HepG2 (cell line): ENCODE results near the gene CPNE1.

Source experiments
- ATF2 ChIP-seq: sonication (generic); formaldehyde crosslinking; IDR thresholded peaks from 2 replicates; pipeline ENCODE4 v1.4.0; 2020; ENCODE audit warnings: missing genetic modification reagents
- CTCF ChIP-seq: sonication (generic); formaldehyde crosslinking; IDR thresholded peaks from 2 replicates; pipeline ENCODE4 v1.5.0; 2020; ENCODE audit warnings: mild to moderate bottlenecking, missing genetic modification reagents, moderate library complexity
- JUNB ChIP-seq: sonication (generic); formaldehyde crosslinking; IDR thresholded peaks from 2 replicates; pipeline ENCODE4 v1.8.0; 2022; ENCODE audit warnings: missing genetic modification reagents, mild to moderate bottlenecking, borderline replicate concordance
- POLR2AphosphoS5 ChIP-seq: IDR thresholded peaks from 2 replicates; pipeline ENCODE4 v1.6.1; 2012; ENCODE audit warnings: low read depth, low read length
- ZMAT3 ChIP-seq: sonication (generic); formaldehyde crosslinking; conservative IDR thresholded peaks from 2 replicates; pipeline ENCODE4 v1.7.0; 2021; ENCODE audit warnings: missing genetic modification reagents
- TF ChIP-seq, protein P1 (sequence below): IDR thresholded peaks from 2 replicates; pipeline ENCODE4 v1.6.1; 2016; ENCODE audit warnings: control low read depth
- TF ChIP-seq, protein P2 (sequence below), 2 experiments: IDR thresholded peaks; 2 replicates each; pipeline ENCODE4 v1.6.1; 2011 to 2012; ENCODE audit warnings: low read length in 2 of 2, borderline replicate concordance in 1 of 2, low read depth in 1 of 2, mild to moderate bottlenecking in 1 of 2, moderate library complexity in 1 of 2
- TF ChIP-seq, protein P3 (sequence below): IDR thresholded peaks from 2 replicates; pipeline ENCODE4 v1.6.1; 2016; ENCODE audit warnings: low read depth

DNA sequence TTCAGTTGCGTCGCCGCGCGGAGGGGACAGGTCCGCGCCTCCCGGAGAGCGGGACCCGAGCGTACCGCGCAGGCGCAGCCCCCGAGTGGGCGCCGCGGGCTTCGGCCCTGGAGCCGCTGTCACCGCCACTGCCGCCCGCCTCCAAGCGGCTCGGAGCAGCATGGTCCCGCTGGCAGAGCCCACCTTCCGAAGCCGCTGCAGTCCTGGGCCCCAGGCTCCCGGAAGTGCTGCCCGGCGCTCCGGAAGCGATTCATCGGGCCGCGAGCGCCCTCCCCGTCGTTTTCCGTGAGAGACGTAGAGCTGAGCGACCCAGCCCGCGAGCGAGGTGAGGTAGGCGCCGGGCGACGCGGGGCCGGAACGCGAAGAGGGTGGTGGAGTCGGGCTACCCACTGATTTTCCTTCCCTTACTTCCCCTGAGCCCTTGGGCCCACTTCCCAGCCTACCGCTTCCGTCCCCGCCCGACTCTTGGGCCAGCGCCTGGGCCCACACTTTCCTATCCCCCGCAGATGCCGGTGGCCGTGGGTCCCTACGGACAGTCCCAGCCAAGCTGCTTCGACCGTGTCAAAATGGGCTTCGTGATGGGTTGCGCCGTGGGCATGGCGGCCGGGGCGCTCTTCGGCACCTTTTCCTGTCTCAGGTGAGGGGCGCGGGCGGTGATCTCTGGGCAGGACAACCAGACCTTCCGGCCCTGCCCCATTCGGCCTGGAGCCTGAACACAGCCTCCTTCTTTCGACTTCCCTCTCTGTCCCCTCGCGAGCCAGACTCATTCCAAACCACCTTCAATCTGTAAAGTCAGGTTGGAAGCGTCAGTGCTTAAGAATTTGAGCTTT is 34.6 kb upstream of the CPNE1 start, which contains the start of the genes NFS1 and ROMO1:
- TF ChIP-seq, protein P1, sequence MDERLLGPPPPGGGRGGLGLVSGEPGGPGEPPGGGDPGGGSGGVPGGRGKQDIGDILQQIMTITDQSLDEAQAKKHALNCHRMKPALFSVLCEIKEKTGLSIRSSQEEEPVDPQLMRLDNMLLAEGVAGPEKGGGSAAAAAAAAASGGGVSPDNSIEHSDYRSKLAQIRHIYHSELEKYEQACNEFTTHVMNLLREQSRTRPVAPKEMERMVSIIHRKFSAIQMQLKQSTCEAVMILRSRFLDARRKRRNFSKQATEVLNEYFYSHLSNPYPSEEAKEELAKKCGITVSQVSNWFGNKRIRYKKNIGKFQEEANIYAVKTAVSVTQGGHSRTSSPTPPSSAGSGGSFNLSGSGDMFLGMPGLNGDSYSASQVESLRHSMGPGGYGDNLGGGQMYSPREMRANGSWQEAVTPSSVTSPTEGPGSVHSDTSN (CRISPR knock-in tag) = 0 out of 2 replicates have a peak, but pooled peaks have one; percentile 8
- TF ChIP-seq, protein P2, sequence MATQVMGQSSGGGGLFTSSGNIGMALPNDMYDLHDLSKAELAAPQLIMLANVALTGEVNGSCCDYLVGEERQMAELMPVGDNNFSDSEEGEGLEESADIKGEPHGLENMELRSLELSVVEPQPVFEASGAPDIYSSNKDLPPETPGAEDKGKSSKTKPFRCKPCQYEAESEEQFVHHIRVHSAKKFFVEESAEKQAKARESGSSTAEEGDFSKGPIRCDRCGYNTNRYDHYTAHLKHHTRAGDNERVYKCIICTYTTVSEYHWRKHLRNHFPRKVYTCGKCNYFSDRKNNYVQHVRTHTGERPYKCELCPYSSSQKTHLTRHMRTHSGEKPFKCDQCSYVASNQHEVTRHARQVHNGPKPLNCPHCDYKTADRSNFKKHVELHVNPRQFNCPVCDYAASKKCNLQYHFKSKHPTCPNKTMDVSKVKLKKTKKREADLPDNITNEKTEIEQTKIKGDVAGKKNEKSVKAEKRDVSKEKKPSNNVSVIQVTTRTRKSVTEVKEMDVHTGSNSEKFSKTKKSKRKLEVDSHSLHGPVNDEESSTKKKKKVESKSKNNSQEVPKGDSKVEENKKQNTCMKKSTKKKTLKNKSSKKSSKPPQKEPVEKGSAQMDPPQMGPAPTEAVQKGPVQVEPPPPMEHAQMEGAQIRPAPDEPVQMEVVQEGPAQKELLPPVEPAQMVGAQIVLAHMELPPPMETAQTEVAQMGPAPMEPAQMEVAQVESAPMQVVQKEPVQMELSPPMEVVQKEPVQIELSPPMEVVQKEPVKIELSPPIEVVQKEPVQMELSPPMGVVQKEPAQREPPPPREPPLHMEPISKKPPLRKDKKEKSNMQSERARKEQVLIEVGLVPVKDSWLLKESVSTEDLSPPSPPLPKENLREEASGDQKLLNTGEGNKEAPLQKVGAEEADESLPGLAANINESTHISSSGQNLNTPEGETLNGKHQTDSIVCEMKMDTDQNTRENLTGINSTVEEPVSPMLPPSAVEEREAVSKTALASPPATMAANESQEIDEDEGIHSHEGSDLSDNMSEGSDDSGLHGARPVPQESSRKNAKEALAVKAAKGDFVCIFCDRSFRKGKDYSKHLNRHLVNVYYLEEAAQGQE (IDR thresholded peaks at IDR 0.05; ENCODE audit: borderline replicate concordance in 1 of 2, low read depth in 1 of 2, low read length in 2 of 2) = peak in 1 of 2 experiments; percentile 70; a peak in 1 of 4 replicates
- TF ChIP-seq POLR2AphosphoS5 = peak; percentile 92
- TF ChIP-seq CTCF (CRISPR knock-in tag) = peak; percentile 94
- TF ChIP-seq JUNB (CRISPR knock-in tag) = peak; percentile 10; the same call in 1 of the 2 replicates
- TF ChIP-seq, protein P3, sequence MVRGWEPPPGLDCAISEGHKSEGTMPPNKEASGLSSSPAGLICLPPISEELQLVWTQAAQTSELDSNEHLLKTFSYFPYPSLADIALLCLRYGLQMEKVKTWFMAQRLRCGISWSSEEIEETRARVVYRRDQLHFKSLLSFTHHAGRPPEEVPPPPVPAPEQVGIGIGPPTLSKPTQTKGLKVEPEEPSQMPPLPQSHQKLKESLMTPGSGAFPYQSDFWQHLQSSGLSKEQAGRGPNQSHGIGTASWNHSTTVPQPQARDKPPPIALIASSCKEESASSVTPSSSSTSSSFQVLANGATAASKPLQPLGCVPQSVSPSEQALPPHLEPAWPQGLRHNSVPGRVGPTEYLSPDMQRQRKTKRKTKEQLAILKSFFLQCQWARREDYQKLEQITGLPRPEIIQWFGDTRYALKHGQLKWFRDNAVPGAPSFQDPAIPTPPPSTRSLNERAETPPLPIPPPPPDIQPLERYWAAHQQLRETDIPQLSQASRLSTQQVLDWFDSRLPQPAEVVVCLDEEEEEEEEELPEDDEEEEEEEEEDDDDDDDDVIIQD (CRISPR knock-in tag) = no peak
- peak; percentile 97 for TF ChIP-seq ZMAT3
- peak; percentile 94 for TF ChIP-seq ATF2
